CD4-positive, alpha-beta T cell treated with Interferon gamma for 1 hour (primary cell): ENCODE results near the gene SETD3.

Experiments used
- DNase-seq: peaks from one replicate; pipeline ENCODE4 v3.0.0-alpha.2; 2020

SETD3 gene

GRCh38 chr14:99481745-99482099 lies 1.1 kb upstream of the SETD3 start:
- peak; percentile 3 for DNase-seq

- DNase-seq: peak; percentile 100
Measured at GRCh38 chr14:99480917-99481744, 472 bp upstream of the SETD3 start, which contains the start of gene CCNK. Gene CCNK, plus strand, starts transcription at chr14:99481409. Its CDS starts 11,269 bp downstream, at chr14:99492678.

DNA sequence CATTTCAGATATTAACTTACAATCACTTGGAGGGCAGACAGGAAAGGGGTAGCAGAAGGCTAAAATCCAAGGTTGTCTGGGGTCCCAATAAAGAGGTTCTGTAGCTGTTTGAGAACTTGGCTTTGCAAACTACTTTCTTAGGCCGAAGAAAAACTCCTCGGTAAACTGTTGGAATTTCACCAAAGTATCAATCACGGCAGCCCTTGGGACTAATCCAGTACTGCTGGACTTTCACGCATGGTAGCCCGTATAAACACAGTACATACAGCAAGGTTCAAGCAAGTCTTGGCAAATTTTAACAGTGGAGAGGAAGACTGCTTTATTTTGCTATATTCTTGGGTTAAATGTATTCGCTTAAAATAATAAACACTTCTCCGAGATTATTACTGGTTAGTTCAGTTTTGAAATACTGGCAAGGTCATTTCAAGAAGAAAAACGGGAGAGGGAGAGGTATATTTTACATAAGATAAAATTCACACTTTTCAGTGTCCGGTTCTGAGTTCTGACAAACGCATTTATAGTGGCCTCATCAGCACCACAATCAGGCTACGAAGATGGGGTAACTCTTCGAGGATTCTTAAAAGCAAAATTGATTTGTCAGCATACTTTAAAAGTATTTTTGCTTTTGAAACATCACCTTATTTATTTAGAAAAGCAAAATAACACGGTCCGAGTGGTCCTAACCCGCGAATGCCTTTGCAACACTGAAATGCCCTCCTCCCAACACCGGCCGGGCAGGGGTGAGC lies 1.3 kb downstream of the SETD3 start:
- DNase-seq: no peak

DNA sequence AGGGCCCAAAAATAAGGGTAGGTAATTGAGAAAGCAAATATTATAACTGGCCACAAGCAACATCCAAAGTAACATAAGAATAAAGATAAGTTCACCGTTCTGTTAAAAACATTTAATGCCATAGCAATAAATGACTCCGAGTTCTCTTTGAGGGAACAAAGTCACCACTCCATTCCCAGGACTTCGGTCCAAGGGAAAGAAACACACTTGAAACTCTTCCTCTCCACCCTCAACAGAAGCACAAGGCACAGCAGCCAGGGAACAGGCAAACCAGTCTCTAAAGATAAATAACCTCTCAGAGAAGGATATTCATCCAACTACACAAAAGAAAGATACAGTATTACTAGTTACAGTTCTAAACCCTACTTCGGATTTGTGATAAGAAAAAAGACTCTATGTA lies 2.5 kb downstream of the SETD3 start:
- no peak for DNase-seq

GRCh38 chr14:99476864-99477263 lies 3.8 kb downstream of the SETD3 start:
- DNase-seq: no peak

DNA sequence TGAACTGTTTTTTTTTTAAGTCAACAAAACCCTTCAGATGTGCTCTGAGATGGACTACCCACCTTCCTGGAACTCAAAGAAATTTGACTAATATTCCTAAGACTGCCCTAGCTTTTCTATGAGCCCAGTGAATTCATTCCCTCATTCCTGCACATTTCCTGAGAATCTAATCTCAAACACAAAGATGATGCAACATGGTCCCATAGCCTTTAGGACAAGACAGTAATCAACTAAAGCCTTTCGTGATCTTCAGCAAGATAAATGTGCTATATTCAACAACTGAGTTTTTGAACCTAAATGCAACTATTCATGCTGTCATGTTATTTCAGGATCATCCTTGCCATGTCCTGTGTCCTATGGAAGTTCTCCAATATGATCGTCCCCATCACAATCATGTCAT lies 5.0 kb downstream of the SETD3 start:
- no peak for DNase-seq

DNA sequence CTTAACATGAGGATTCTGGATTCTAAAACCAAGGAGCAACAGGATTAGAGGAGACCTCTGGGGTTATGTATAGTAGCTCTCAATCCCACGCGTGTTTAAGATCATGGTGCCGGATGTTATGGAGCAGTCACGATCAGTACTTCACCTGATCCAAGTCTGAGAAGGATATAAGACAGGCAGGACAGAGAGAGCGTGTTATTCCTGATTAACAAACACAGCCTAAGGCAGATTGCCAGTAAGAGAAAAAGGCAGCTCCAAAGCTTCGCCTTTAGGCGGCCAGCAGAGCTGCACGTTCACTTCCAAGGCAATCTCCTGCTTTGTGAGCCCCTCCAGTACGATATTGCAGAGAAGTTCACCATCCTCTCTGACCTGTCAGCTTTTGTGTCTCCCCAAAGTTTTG lies 5.5 kb downstream of the SETD3 start:
- DNase-seq: no peak

DNA sequence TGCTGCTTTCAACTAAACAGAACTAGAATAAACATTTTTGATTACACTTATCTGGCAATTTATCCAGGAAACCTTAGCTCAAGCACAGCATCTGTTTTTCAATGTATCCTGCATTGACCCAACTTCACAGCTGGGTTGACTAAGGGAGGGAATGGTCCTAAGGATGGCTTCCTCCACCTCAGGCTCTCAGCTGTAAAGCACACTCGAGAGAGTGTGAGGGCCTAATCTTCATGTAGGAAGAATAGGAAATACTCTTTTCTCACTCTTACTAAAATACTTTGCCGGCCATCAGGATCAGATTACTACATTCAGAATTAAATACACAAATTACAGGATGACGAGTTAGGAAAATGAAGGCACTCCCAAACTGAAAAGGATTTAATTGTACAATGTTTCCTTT lies 7.2 kb downstream of the SETD3 start:
- DNase-seq: no peak

- DNase-seq: no peak
Measured at GRCh38 chr14:99472937-99473336, 7.7 kb downstream of the SETD3 start.

DNA sequence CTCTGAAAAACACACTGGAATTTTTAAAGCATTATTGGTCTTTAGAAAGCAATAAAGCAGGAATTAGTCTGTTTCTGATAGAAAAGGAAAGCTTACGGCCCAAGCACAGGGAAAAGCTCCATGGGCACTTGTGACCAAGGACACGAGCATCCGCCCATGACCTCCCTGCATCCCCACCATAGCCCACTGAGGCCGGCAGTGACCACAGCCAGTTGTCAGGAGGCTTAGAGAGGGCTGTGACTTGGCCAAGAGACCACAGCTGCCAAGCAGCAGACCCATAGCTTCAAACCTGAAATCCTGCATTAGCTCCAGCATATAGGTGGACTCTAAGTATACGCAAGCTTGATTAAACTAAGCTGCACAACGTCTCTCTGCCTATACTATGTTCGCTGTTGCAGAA lies 8.9 kb downstream of the SETD3 start:
- DNase-seq: no peak

DNA sequence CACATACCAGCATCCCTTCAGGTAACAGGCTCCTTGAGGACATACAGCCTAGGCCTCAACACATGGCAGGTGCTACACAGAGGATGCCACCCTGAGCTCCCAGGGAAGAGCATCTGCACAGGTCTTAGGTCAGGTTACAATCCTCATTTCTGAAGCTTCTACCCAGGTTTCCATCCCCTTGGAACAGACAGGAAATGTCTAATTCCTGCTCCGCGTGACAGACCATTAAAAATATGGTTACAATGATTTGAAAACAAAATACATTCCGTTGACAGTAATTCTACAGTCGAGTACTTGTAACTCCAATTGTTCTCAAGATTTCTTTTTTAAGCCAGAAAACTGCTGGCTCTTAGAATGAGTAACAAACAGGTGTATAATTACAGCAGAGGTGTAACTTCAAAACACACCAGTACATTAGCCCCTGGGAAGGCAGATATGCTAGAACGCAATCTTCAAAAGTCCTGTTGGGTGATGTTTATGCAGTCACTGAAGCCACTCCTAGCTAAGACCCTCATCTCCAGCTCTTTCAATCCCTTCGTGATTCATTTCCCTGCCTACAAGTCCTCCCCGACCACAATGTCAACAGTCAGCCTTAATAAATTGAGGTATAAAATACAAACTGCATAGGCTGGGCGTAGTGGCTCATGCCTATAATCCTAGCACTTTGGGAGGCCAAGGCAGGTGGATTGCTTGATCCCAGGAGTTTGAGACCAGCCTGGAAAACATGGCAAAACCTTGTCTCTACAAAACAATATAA lies 11.6 kb downstream of the SETD3 start:
- no peak for DNase-seq

GRCh38 chr14:99468081-99468480 lies 12.6 kb downstream of the SETD3 start:
- no peak for DNase-seq

GRCh38 chr14:99467336-99468078 lies 13.2 kb downstream of the SETD3 start:
- no peak for DNase-seq

GRCh38 chr14:99466758-99467157 lies 13.9 kb downstream of the SETD3 start:
- DNase-seq: no peak

DNA sequence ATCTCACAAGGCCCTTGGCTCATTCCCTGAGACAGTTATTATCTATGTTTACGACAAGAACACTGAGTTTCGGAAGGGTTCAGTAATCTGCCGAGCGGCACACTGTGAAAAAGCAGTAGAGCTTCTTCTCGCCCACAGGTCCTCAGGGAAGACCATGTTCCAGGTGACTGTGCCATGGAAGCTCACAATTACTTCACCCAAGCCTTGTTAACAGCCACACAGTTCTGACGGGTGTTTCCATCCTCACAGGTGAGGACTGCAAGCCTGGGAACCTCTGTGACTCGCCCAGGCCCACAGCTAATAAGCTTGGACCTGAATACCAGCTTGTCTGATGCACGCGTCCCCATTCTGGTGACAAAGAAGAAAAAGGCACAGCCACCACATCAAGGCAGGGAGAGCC lies 15.4 kb downstream of the SETD3 start:
- DNase-seq: no peak

- no peak for DNase-seq
Measured at GRCh38 chr14:99463974-99464373, 16.7 kb downstream of the SETD3 start.

DNA sequence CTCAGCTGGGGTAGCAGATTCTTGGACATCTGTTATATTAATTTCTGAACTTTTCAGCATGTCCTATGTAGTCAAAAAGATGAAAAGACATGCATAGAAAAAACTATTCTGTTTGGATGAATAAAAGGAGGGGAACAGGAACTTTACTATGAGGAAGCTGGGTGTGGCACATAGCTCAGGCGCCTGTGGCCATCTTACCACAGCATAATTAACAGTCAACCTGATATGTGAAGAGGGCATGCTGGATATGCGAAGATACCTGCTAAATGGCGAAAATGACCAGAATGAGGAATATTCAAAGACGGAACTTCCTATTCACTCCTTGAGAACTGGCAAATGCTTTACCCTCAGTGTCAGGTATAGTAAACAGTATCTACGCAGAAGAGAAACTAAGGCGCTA lies 18.4 kb downstream of the SETD3 start:
- DNase-seq: no peak

DNA sequence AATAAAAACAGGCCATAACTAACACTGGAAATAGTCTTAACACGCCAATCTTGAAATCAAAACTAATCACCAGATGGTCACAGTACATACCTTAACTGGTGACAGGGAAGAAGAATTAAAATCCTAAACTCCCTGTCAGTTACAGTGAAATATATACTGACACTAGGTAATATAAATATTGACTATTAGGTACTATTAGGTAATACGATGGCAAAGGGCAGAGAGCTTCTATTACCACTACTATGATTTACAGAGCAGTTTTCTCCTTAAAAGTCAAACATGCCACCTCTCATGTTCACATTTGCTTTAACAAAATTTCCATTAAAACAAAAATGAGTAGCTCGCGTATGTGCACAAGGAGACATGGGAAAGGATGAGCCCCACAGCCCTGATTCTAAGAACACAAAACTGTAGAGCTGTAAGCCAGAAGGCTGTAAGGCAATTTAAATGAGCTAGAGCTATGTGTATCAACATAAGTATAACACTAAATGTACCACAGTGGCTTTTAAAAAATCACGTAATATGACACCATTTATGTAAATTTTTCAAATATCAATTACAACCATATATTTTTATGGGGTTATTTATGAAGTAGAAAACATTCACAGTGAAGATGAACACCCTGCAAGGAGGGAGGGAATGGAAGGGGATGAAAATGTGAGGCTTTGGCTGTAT lies 19.1 kb downstream of the SETD3 start:
- DNase-seq: no peak

DNA sequence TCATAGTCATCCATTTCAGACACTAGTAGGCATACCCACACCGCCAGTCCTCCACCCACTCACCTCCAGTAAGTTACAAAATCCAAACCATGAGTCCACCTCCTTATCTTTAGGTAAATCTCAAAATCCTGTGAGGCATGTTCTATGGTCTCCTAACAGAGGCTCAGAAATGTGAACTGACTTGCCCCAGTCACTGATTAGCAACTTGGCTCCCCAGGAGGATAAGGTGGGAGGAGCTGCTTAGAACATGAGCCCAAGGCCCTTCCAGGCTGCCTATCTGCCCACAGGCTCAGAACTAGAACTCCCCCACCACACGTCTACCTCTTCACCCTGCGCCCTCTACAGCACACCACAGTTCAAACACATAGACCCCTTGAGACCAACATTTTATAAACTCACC lies 19.9 kb downstream of the SETD3 start:
- no peak for DNase-seq

DNA sequence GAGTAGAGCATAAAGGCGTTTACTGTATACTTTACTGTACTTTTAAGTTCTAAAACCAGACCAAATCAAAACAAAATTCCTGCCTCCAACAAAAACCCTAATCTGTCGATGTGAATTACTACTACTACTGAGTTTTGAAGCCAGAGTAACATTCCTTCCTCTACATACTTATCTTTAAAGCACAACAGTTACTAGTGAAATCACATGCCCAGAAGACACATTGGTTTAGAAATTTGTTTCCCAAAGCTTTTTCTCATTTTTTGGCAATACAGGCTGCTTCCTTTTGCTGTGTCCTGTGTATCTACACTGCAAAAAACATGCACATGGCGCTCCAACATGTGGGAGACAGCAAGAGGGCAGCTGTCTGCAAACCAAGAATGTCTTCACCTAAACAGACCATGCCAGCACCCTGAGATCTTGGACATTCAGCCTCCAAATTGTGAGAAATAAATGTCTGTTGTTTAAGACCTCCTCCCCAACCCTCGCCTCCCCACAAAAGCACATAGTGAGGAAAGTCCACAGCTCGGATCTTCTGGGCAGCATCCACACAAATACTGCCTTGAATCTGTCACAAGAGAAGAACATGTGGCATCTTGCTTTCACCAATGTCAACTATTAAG lies 21.1 kb downstream of the SETD3 start:
- DNase-seq: no peak

GRCh38 chr14:99454246-99454645 lies 26.4 kb downstream of the SETD3 start:
- no peak for DNase-seq

DNA sequence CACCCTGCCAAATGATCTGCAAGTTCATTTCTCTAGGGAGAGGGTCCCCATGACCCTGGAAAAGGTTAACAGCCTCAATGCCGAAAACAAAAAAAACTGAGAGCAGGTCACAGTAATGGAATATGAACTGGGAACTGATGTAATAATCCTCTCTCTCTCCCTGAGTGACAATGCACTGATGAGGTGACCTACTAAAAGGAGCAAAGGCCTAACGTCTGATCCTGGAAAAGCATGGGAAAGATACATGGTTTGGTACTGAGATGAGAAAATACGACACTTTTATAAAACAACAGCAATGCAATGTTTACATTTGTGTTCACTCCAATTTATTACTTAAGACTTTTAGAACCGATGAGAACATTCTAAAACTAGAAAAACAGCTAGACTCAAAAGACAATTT lies 27.7 kb downstream of the SETD3 start:
- DNase-seq: no peak
